ENCODE data around the gene RIPPLY3.

Gene RIPPLY3

GRCh38 chr21:36968976-36969375, 37.5 kb upstream of the RIPPLY3 start:
- no peak overlapping the region for H2AFZ ChIP-seq (ENCODE audit: low read length)
- peaks cover 3 to 7% of the 10 kb centered on the region in 2 donors for H3K4me1 ChIP-seq (ENCODE audit: control insufficient read depth in 2 of 2, insufficient read depth in 1 of 2, low read depth in 1 of 2, low read length in 2 of 2)
- H4K8ac ChIP-seq (ENCODE audit: low read depth, low read length), result no peak overlapping the region
- H3K36me3 ChIP-seq (replicated peaks in 1 of 2; ENCODE audit: control insufficient read depth in 2 of 2, insufficient read depth in 2 of 2, low read length in 2 of 2), result peaks cover 0 to 10% of the 10 kb centered on the region in 2 donors
- no peak overlapping the region for H2BK12ac ChIP-seq (ENCODE audit: low read length)
- no peak overlapping the region for H2AK5ac ChIP-seq (ENCODE audit: low read depth, low read length)
- no peaks in the 10 kb centered on the region for H3K27me3 ChIP-seq (ENCODE audit: control insufficient read depth in 3 of 3, insufficient read depth in 3 of 3, low read depth in 1 of 3, low read length in 3 of 3)
- H3K4ac ChIP-seq (ENCODE audit: low read length), result no peak overlapping the region
- no peak overlapping the region for H3K18ac ChIP-seq (ENCODE audit: low read length)
- H3K9ac ChIP-seq (ENCODE audit: low read depth, low read length, poor library complexity), result no peak overlapping the region
- no peak overlapping the region for H2BK15ac ChIP-seq (ENCODE audit: low read length)
- DNase-seq (ENCODE audit: low spot score), result no peak
- H3K9me3 ChIP-seq (replicated peaks in 1 of 2; ENCODE audit: control insufficient read depth in 2 of 2, insufficient read depth in 1 of 2, low read depth in 1 of 2, low read length in 2 of 2), result peaks cover 0 to 2% of the 10 kb centered on the region in 2 donors
- H3K14ac ChIP-seq (ENCODE audit: low read length), result no peak overlapping the region
- H2BK5ac ChIP-seq (ENCODE audit: low read length), result no peak overlapping the region
- no peak overlapping the region for H3K4me2 ChIP-seq (ENCODE audit: insufficient read depth, low read length, poor library complexity, severe bottlenecking)
- no peak overlapping the region for H4K91ac ChIP-seq (ENCODE audit: low read depth, low read length, poor library complexity)
- H3K23ac ChIP-seq (ENCODE audit: low read depth, low read length, poor library complexity), result no peak overlapping the region
- no peak overlapping the region for H3K4me3 ChIP-seq (ENCODE audit: low read length in 2 of 2)
- no CpG with 5 or more reads among the region's 1 CpG for WGBS, 2 donors (ENCODE audit: extremely low coverage in 2 of 2, insufficient read length in 2 of 2, insufficient replicate concordance in 1 of 2)
- peaks cover 2% of the 10 kb centered on the region for H3K79me1 ChIP-seq (ENCODE audit: low read depth, low read length)
- H3K27ac ChIP-seq (replicated peaks; ENCODE audit: low read length), result no peak overlapping the region
- no peak overlapping the region for H2BK120ac ChIP-seq (ENCODE audit: low read depth, low read length)

- no peak overlapping the region for H3K18ac ChIP-seq (ENCODE audit: low read length)
- H3K4me1 ChIP-seq (ENCODE audit: control insufficient read depth in 2 of 2, insufficient read depth in 1 of 2, low read depth in 1 of 2, low read length in 2 of 2), result peaks cover 1 to 7% of the 10 kb centered on the region in 2 donors
- H3K14ac ChIP-seq (ENCODE audit: low read length), result no peak overlapping the region
- H3K23ac ChIP-seq (ENCODE audit: low read depth, low read length, poor library complexity), result no peak overlapping the region
- no peak overlapping the region for H4K8ac ChIP-seq (ENCODE audit: low read depth, low read length)
- H3K27ac ChIP-seq (replicated peaks; ENCODE audit: low read length), result no peak overlapping the region
- no peak overlapping the region for H2AK5ac ChIP-seq (ENCODE audit: low read depth, low read length)
- peaks cover 2% of the 10 kb centered on the region for H3K79me1 ChIP-seq (ENCODE audit: low read depth, low read length)
- H2BK5ac ChIP-seq (ENCODE audit: low read length), result no peak overlapping the region
- H3K36me3 ChIP-seq (replicated peaks in 1 of 2; ENCODE audit: control insufficient read depth in 2 of 2, insufficient read depth in 2 of 2, low read length in 2 of 2), result peaks cover 0 to 5% of the 10 kb centered on the region in 2 donors
- H3K27me3 ChIP-seq (ENCODE audit: control insufficient read depth in 3 of 3, insufficient read depth in 3 of 3, low read depth in 1 of 3, low read length in 3 of 3), result no peaks in the 10 kb centered on the region
- peaks cover 0 to 2% of the 10 kb centered on the region in 2 donors for H3K9me3 ChIP-seq (replicated peaks in 1 of 2; ENCODE audit: control insufficient read depth in 2 of 2, insufficient read depth in 1 of 2, low read depth in 1 of 2, low read length in 2 of 2)
- H3K9ac ChIP-seq (ENCODE audit: low read depth, low read length, poor library complexity), result no peak overlapping the region
- no peak overlapping the region for H2BK15ac ChIP-seq (ENCODE audit: low read length)
- no peak overlapping the region for H4K91ac ChIP-seq (ENCODE audit: low read depth, low read length, poor library complexity)
- no peak for DNase-seq (ENCODE audit: low spot score)
- no peak overlapping the region for H2BK12ac ChIP-seq (ENCODE audit: low read length)
- WGBS, 2 donors (ENCODE audit: extremely low coverage in 2 of 2, insufficient read length in 2 of 2, insufficient replicate concordance in 1 of 2), result no CpG with 5 or more reads among the region's 14 CpGs
- no peak overlapping the region for H3K4me2 ChIP-seq (ENCODE audit: insufficient read depth, low read length, poor library complexity, severe bottlenecking)
- no peak overlapping the region for H2AFZ ChIP-seq (ENCODE audit: low read length)
- H2BK120ac ChIP-seq (ENCODE audit: low read depth, low read length), result no peak overlapping the region
- H3K4ac ChIP-seq (ENCODE audit: low read length), result no peak overlapping the region
- no peak overlapping the region for H3K4me3 ChIP-seq (ENCODE audit: low read length in 2 of 2)
Observed at GRCh38 chr21:36973986-36974850, 32.3 kb upstream of the RIPPLY3 start.

- no peak overlapping the region for H2AK5ac ChIP-seq (ENCODE audit: low read depth, low read length)
- peaks cover 1 to 7% of the 10 kb centered on the region in 2 donors for H3K4me1 ChIP-seq (ENCODE audit: control insufficient read depth in 2 of 2, insufficient read depth in 1 of 2, low read depth in 1 of 2, low read length in 2 of 2)
- no peak overlapping the region for H3K23ac ChIP-seq (ENCODE audit: low read depth, low read length, poor library complexity)
- no peak overlapping the region for H3K27ac ChIP-seq (replicated peaks; ENCODE audit: low read length)
- no peaks in the 10 kb centered on the region for H3K27me3 ChIP-seq (ENCODE audit: control insufficient read depth in 3 of 3, insufficient read depth in 3 of 3, low read depth in 1 of 3, low read length in 3 of 3)
- no peak overlapping the region for H2AFZ ChIP-seq (ENCODE audit: low read length)
- WGBS, 2 donors (ENCODE audit: extremely low coverage in 2 of 2, insufficient read length in 2 of 2, insufficient replicate concordance in 1 of 2), result no CpG with 5 or more reads among the region's 6 CpGs
- no peak overlapping the region for H4K91ac ChIP-seq (ENCODE audit: low read depth, low read length, poor library complexity)
- H3K4me2 ChIP-seq (ENCODE audit: insufficient read depth, low read length, poor library complexity, severe bottlenecking), result no peak overlapping the region
- H3K9me3 ChIP-seq (replicated peaks in 1 of 2; ENCODE audit: control insufficient read depth in 2 of 2, insufficient read depth in 1 of 2, low read depth in 1 of 2, low read length in 2 of 2), result peaks cover 0 to 2% of the 10 kb centered on the region in 2 donors
- H3K9ac ChIP-seq (ENCODE audit: low read depth, low read length, poor library complexity), result no peak overlapping the region
- no peak for DNase-seq (ENCODE audit: low spot score)
- H2BK120ac ChIP-seq (ENCODE audit: low read depth, low read length), result no peak overlapping the region
- no peak overlapping the region for H2BK12ac ChIP-seq (ENCODE audit: low read length)
- no peak overlapping the region for H3K4me3 ChIP-seq (ENCODE audit: low read length in 2 of 2)
- no peak overlapping the region for H3K18ac ChIP-seq (ENCODE audit: low read length)
- H2BK5ac ChIP-seq (ENCODE audit: low read length), result no peak overlapping the region
- no peak overlapping the region for H2BK15ac ChIP-seq (ENCODE audit: low read length)
- H3K4ac ChIP-seq (ENCODE audit: low read length), result no peak overlapping the region
- H3K14ac ChIP-seq (ENCODE audit: low read length), result no peak overlapping the region
- H3K36me3 ChIP-seq (replicated peaks in 1 of 2; ENCODE audit: control insufficient read depth in 2 of 2, insufficient read depth in 2 of 2, low read length in 2 of 2), result peaks cover 0 to 2% of the 10 kb centered on the region in 2 donors
- peaks cover 2% of the 10 kb centered on the region for H3K79me1 ChIP-seq (ENCODE audit: low read depth, low read length)
- H4K8ac ChIP-seq (ENCODE audit: low read depth, low read length), result no peak overlapping the region
Observed at GRCh38 chr21:36974851-36975192, 31.7 kb upstream of the RIPPLY3 start.

- Histone ChIP-seq H3K36me3 (replicated peaks in 1 of 2; ENCODE audit: control insufficient read depth in 2 of 2, insufficient read depth in 2 of 2, low read length in 2 of 2) (no peaks in the 10 kb centered on the region), H4K91ac (ENCODE audit: low read depth, low read length, poor library complexity) (no peak overlapping the region), H3K18ac (ENCODE audit: low read length) (no peak overlapping the region), H2AFZ (ENCODE audit: low read length) (no peak overlapping the region), H3K79me1 (ENCODE audit: low read depth, low read length) (no peaks in the 10 kb centered on the region), H2BK5ac (ENCODE audit: low read length) (no peak overlapping the region), H4K8ac (ENCODE audit: low read depth, low read length) (no peak overlapping the region), H3K4ac (ENCODE audit: low read length) (no peak overlapping the region), H3K14ac (ENCODE audit: low read length) (no peak overlapping the region), H3K23ac (ENCODE audit: low read depth, low read length, poor library complexity) (no peak overlapping the region), H3K4me1 (ENCODE audit: control insufficient read depth in 2 of 2, insufficient read depth in 1 of 2, low read depth in 1 of 2, low read length in 2 of 2) (peaks cover 4 to 7% of the 10 kb centered on the region in 2 donors), H3K9me3 (replicated peaks in 1 of 2; ENCODE audit: control insufficient read depth in 2 of 2, insufficient read depth in 1 of 2, low read depth in 1 of 2, low read length in 2 of 2) (no peaks in the 10 kb centered on the region), H3K4me3 (ENCODE audit: low read length in 2 of 2) (no peak overlapping the region), H3K9ac (ENCODE audit: low read depth, low read length, poor library complexity) (no peak overlapping the region), H3K4me2 (ENCODE audit: insufficient read depth, low read length, poor library complexity, severe bottlenecking) (no peak overlapping the region), H3K27me3 (ENCODE audit: control insufficient read depth in 3 of 3, insufficient read depth in 3 of 3, low read depth in 1 of 3, low read length in 3 of 3) (peaks cover 0 to 11% (median 2%) of the 10 kb centered on the region in 3 experiments), H2BK15ac (ENCODE audit: low read length) (no peak overlapping the region), H2AK5ac (ENCODE audit: low read depth, low read length) (no peak overlapping the region), H3K27ac (replicated peaks; ENCODE audit: low read length) (no peak overlapping the region), H2BK12ac (ENCODE audit: low read length) (no peak overlapping the region), H2BK120ac (ENCODE audit: low read depth, low read length) (no peak overlapping the region)
- DNase-seq (ENCODE audit: low spot score), result no peak
- WGBS, 2 donors (ENCODE audit: extremely low coverage in 2 of 2, insufficient read length in 2 of 2, insufficient replicate concordance in 1 of 2), result no CpG with 5 or more reads among the region's 5 CpGs
Observed at GRCh38 chr21:36976228-36976861, 30.2 kb upstream of the RIPPLY3 start.
